ENCODE results near the gene UNC45B.
A peak's percentile ranks its signal among the peaks of the same experiment; 100 is the strongest.

UNC45B gene

GRCh38 chr17:35238821-35239220 is 91.2 kb downstream of the UNC45B start:
- H3K9me3 ChIP-seq (ENCODE audit: control insufficient read depth, low read length) = no peaks in the 10 kb centered on the region
- no peak overlapping the region for H4K91ac ChIP-seq (ENCODE audit: low read length)
- H3K4ac ChIP-seq (ENCODE audit: low read depth in 1 of 2, low read length in 2 of 2) = no peak overlapping the region
- H3K14ac ChIP-seq (ENCODE audit: low read length in 2 of 2) = no peak overlapping the region
- H3K23ac ChIP-seq (ENCODE audit: low read length in 2 of 2) = no peak overlapping the region
- H2BK5ac ChIP-seq (ENCODE audit: low read depth, low read length, poor library complexity, severe bottlenecking) = no peak overlapping the region
- H3K4me3 ChIP-seq (ENCODE audit: insufficient read depth in 1 of 2, low read depth in 1 of 2, low read length in 2 of 2) = no peak overlapping the region
- no peak overlapping the region for H2BK120ac ChIP-seq (ENCODE audit: low read depth, low read length)
- no peak overlapping the region for H2AK5ac ChIP-seq (ENCODE audit: low read length, severe bottlenecking)
- DNase-seq = peak; percentile 26
- no peak overlapping the region for H3K4me2 ChIP-seq (ENCODE audit: low read length, poor library complexity, severe bottlenecking)
- peaks cover 0 to 15% of the 10 kb centered on the region in 2 experiments for H3K27me3 ChIP-seq (ENCODE audit: control insufficient read depth in 1 of 2, insufficient read depth in 1 of 2, low read length in 2 of 2)
- peak overlapping the region; percentile 42 for H3K9ac ChIP-seq (ENCODE audit: low read length)
- H3K27ac ChIP-seq (ENCODE audit: low read length, poor library complexity, severe bottlenecking) = no peak overlapping the region
- 50% methylated on average over 1 of the region's 2 CpGs for WGBS
- H4K8ac ChIP-seq (ENCODE audit: low read length) = no peak overlapping the region
- no peak overlapping the region for H3K18ac ChIP-seq (ENCODE audit: low read depth in 1 of 2, low read length in 2 of 2)
- no peak overlapping the region for H2BK12ac ChIP-seq (ENCODE audit: low read length in 2 of 2)
- no peaks in the 10 kb centered on the region for H3K36me3 ChIP-seq (ENCODE audit: control insufficient read depth in 1 of 2, insufficient read depth in 2 of 2, low read depth in 1 of 2, low read length in 2 of 2)
- H2AFZ ChIP-seq (ENCODE audit: low read depth, low read length) = no peak overlapping the region
- H3K4me1 ChIP-seq (ENCODE audit: control insufficient read depth, insufficient read depth, low read depth, low read length) = peaks cover 9% of the 10 kb centered on the region
- no peaks in the 10 kb centered on the region for H3K79me1 ChIP-seq (replicated peaks; ENCODE audit: low read length, poor library complexity, severe bottlenecking)
- no peak overlapping the region for H2BK15ac ChIP-seq (ENCODE audit: low read depth, poor library complexity, severe bottlenecking)

All from mesenchymal stem cell (in vitro differentiated cells and primary cell).